Vagina (tissue), 2 donors: Measurements from ENCODE around the gene KRT23. TPM values are rescaled to one million over a fixed set of nuclear protein-coding genes. Genes with fewer than 3 reads are reported as not detected.

ENCODE experiments used
- DNase-seq, 2 donors: peaks; one replicate each; pipeline ENCODE4 v3.0.0-alpha.2; 2017; ENCODE audit errors: extremely low spot score in 2 of 2
- H3K27ac ChIP-seq: fragments of 200-600 bp; sonication (generic); one replicate; pipeline ENCODE4 v1.5.1; 2019
- H3K27me3 ChIP-seq: fragments of 200-600 bp; sonication (generic); one replicate; pipeline ENCODE4 v1.5.1; 2019
- H3K36me3 ChIP-seq, 2 donors: fragments of 200-600 bp; sonication (generic); one replicate each; pipeline ENCODE4 v1.5.1; 2017 to 2019
- H3K4me1 ChIP-seq: fragments of 200-600 bp; sonication (generic); one replicate; pipeline ENCODE4 v1.5.1; 2019
- H3K4me3 ChIP-seq, 2 donors: fragments of 200-600 bp; sonication (generic); 1 replicate in 1 of 2; 2 replicates in 1 of 2; pipeline ENCODE4 v1.5.1; 2016 to 2019
- H3K9me3 ChIP-seq: fragments of 200-600 bp; sonication (generic); one replicate; pipeline ENCODE4 v1.5.1; 2019
- POLR2A ChIP-seq, 2 donors: fragments of 450-650 bp; IDR thresholded peaks; one replicate each; pipeline ENCODE4 v1.6.1; 2017; ENCODE audit warnings: antibody characterized with exemption in 2 of 2, mild to moderate bottlenecking in 2 of 2, moderate library complexity in 2 of 2
- POLR2AphosphoS5 ChIP-seq, 2 donors: sonication (generic); formaldehyde crosslinking; IDR thresholded peaks; one replicate each; pipeline ENCODE4 v1.9.0; 2017; ENCODE audit warnings: antibody characterized with exemption in 2 of 2, mild to moderate bottlenecking in 2 of 2, low read depth in 1 of 2; ENCODE audit not compliant: insufficient read depth in 1 of 2
- intact Hi-C: fragments of 100-400 bp; cut with DNase I; formaldehyde crosslinking; loops from one replicate; pipeline ENCODE4 v1.15.1; 2023
- total RNA-seq: library from RNA; depleted of rRNA; stranded (reverse); fragments of >200 nt; gene quantifications from one replicate; pipeline ENCODE4 v1.2.3, GENCODE V29; 2016
- TF ChIP-seq, protein P1 (sequence below), 3 experiments: fragments of 450-650 bp in 2 of 3; fragments of 200-600 bp in 1 of 3; sonication (generic) in 1 of 3; IDR thresholded peaks; one replicate each; pipeline ENCODE4 v1.5.1; 2017 to 2019; ENCODE audit warnings: antibody characterized with exemption in 3 of 3, mild to moderate bottlenecking in 2 of 3, moderate library complexity in 2 of 3

The KRT23 gene
- total RNA-seq, 1 donor from 2014 or later: 0.98 TPM

- no peaks in the 10 kb centered on the region for H3K9me3 ChIP-seq
- peak overlapping the region; percentile 53 for H3K27ac ChIP-seq
- no peak for DNase-seq
- no peaks in the 10 kb centered on the region for H3K4me1 ChIP-seq
- H3K36me3 ChIP-seq: no peaks in the 10 kb centered on the region
- intact Hi-C loops: no loop called here
- H3K4me3 ChIP-seq: no peak overlapping the region
- TF ChIP-seq POLR2AphosphoS5 (IDR thresholded peaks at IDR 0.05; ENCODE audit: insufficient read depth in 1 of 2, low read depth in 1 of 2): no peak
- no peak for TF ChIP-seq POLR2A (IDR thresholded peaks at IDR 0.05)
- TF ChIP-seq, protein P1, sequence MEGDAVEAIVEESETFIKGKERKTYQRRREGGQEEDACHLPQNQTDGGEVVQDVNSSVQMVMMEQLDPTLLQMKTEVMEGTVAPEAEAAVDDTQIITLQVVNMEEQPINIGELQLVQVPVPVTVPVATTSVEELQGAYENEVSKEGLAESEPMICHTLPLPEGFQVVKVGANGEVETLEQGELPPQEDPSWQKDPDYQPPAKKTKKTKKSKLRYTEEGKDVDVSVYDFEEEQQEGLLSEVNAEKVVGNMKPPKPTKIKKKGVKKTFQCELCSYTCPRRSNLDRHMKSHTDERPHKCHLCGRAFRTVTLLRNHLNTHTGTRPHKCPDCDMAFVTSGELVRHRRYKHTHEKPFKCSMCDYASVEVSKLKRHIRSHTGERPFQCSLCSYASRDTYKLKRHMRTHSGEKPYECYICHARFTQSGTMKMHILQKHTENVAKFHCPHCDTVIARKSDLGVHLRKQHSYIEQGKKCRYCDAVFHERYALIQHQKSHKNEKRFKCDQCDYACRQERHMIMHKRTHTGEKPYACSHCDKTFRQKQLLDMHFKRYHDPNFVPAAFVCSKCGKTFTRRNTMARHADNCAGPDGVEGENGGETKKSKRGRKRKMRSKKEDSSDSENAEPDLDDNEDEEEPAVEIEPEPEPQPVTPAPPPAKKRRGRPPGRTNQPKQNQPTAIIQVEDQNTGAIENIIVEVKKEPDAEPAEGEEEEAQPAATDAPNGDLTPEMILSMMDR (IDR thresholded peaks at IDR 0.05): no peak
- no peaks in the 10 kb centered on the region for H3K27me3 ChIP-seq
Observed at GRCh38 chr17:40980117-40980516, 42.7 kb upstream of the KRT23 start.

GRCh38 chr17:40978575-40979151 is 41.2 kb upstream of the KRT23 start:
- Histone ChIP-seq H3K27ac (no peak overlapping the region), H3K4me1 (no peaks in the 10 kb centered on the region), H3K36me3 (no peaks in the 10 kb centered on the region), H3K4me3 (no peak overlapping the region), H3K9me3 (no peaks in the 10 kb centered on the region), H3K27me3 (no peaks in the 10 kb centered on the region)
- intact Hi-C loops: no loop called here
- TF ChIP-seq POLR2AphosphoS5 (IDR thresholded peaks at IDR 0.05; ENCODE audit: insufficient read depth in 1 of 2, low read depth in 1 of 2) (no peak), POLR2A (IDR thresholded peaks at IDR 0.05) (no peak)
- TF ChIP-seq, protein P1 (IDR thresholded peaks at IDR 0.05): no peak
- DNase-seq: no peak

DNA sequence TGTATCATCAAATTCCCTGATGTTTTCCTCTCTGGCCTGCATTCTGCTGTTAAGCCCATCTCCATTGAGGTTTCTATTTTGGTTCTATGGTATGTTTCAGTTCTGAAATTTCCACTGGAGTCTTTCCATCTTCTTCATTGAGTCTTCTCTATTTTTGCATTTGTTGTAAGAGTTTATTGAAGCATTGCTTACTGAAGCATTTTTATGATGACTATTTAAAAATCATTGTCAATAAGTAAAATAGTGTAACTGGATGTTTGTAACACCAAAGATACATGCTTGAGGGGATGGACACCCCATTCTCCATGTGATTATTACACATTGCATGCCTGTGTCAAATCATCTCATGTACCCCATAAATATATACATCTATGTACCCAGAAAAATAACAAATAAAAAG is 38.1 kb upstream of the KRT23 start:
- DNase-seq: no peak
- intact Hi-C loops: no loop called here
- no peaks in the 10 kb centered on the region for H3K27me3 ChIP-seq
- no peaks in the 10 kb centered on the region for H3K9me3 ChIP-seq
- TF ChIP-seq, protein P1 (IDR thresholded peaks at IDR 0.05): no peak
- TF ChIP-seq POLR2A (IDR thresholded peaks at IDR 0.05) (no peak), POLR2AphosphoS5 (IDR thresholded peaks at IDR 0.05; ENCODE audit: insufficient read depth in 1 of 2, low read depth in 1 of 2) (no peak)
- H3K4me3 ChIP-seq: no peak overlapping the region
- H3K4me1 ChIP-seq: no peaks in the 10 kb centered on the region
- no peak overlapping the region for H3K27ac ChIP-seq
- no peaks in the 10 kb centered on the region for H3K36me3 ChIP-seq

- Histone ChIP-seq H3K4me1 (no peaks in the 10 kb centered on the region), H3K27me3 (no peaks in the 10 kb centered on the region), H3K36me3 (no peaks in the 10 kb centered on the region), H3K27ac (no peak overlapping the region), H3K9me3 (no peaks in the 10 kb centered on the region), H3K4me3 (no peak overlapping the region)
- no peak for DNase-seq
- intact Hi-C loops: no loop called here
- TF ChIP-seq POLR2AphosphoS5 (IDR thresholded peaks at IDR 0.05; ENCODE audit: insufficient read depth in 1 of 2, low read depth in 1 of 2) (no peak), POLR2A (IDR thresholded peaks at IDR 0.05) (no peak)
- TF ChIP-seq, protein P1 (IDR thresholded peaks at IDR 0.05): no peak
Observed at GRCh38 chr17:40974366-40974765, 36.9 kb upstream of the KRT23 start.

- TF ChIP-seq POLR2A (IDR thresholded peaks at IDR 0.05) (no peak), POLR2AphosphoS5 (IDR thresholded peaks at IDR 0.05; ENCODE audit: insufficient read depth in 1 of 2, low read depth in 1 of 2) (no peak)
- TF ChIP-seq, protein P1 (IDR thresholded peaks at IDR 0.05): no peak
- Histone ChIP-seq H3K27ac (no peak overlapping the region), H3K4me1 (no peaks in the 10 kb centered on the region), H3K4me3 (no peak overlapping the region), H3K36me3 (no peaks in the 10 kb centered on the region), H3K9me3 (no peaks in the 10 kb centered on the region), H3K27me3 (no peaks in the 10 kb centered on the region)
- intact Hi-C loops: no loop called here
- DNase-seq: no peak
Observed at GRCh38 chr17:40967582-40967981, 30.1 kb upstream of the KRT23 start.
